OCI-LY7 (cell line): ENCODE data around the gene AFF2. TPM values are rescaled to one million over a fixed set of nuclear protein-coding genes. Genes with fewer than 3 reads are reported as not detected.

Experiments used
- BruUV-seq: library from RNA; stranded (reverse); fragments of 400-500 nt; replicated peaks from 2 replicates; lab custom pipeline; 2021; lab: Mats Ljungman, UMichigan
- CTCF ChIA-PET: fragments of 300-600 bp; sonication (Branson Sonifier 250); formaldehyde crosslinking; loops from one replicate; lab custom pipeline; 2022; ENCODE audit warnings: antibody characterized with exemption; ENCODE audit not compliant: unreplicated experiment; lab: Charles Lee
- POLR2A ChIA-PET: fragments of 300-600 bp; sonication (Branson Sonifier 250); formaldehyde crosslinking; loops from one replicate; lab custom pipeline; 2022; ENCODE audit warnings: antibody characterized with exemption; lab: Charles Lee
- DNase-seq: peaks from one replicate; pipeline ENCODE4 v3.0.0-alpha.2; 2015; ENCODE audit warnings: low spot score
- H2AFZ ChIP-seq: fragments of 200-600 bp; sonication (generic), shearing (Covaris generic); 2 replicates; pipeline ENCODE4 v1.6.1; 2014; ENCODE audit warnings: mild to moderate bottlenecking, antibody characterized with exemption, low read length, moderate library complexity
- H3K27ac ChIP-seq: fragments of 200-600 bp; sonication (generic); 2 replicates; pipeline ENCODE4 v1.5.1; 2014; ENCODE audit warnings: mixed run types, low read depth, mild to moderate bottlenecking, moderate library complexity, low read length, inconsistent platforms; ENCODE audit not compliant: poor library complexity, severe bottlenecking
- H3K36me3 ChIP-seq: fragments of 200-600 bp; sonication (generic); 2 replicates; pipeline ENCODE4 v1.6.1; 2014; ENCODE audit warnings: mild to moderate bottlenecking, antibody characterized with exemption, low read length, moderate library complexity, mixed read lengths; ENCODE audit not compliant: insufficient read depth
- H3K4me1 ChIP-seq: fragments of 200-600 bp; sonication (generic); 2 replicates; pipeline ENCODE4 v1.5.1; 2014; ENCODE audit warnings: mild to moderate bottlenecking, low read length; ENCODE audit not compliant: insufficient read depth, poor library complexity, severe bottlenecking
- H3K4me2 ChIP-seq: fragments of 200-600 bp; sonication (generic); 2 replicates; pipeline ENCODE4 v1.6.1; 2014; ENCODE audit warnings: mild to moderate bottlenecking, low read length
- H3K4me3 ChIP-seq: fragments of 200-600 bp; sonication (generic); 2 replicates; pipeline ENCODE4 v1.5.1; 2014; ENCODE audit warnings: mild to moderate bottlenecking, low read depth, low read length; ENCODE audit not compliant: poor library complexity, severe bottlenecking
- H3K79me2 ChIP-seq: fragments of 200-600 bp; sonication (generic); 2 replicates; pipeline ENCODE4 v1.6.1; 2016; ENCODE audit warnings: low read depth, mild to moderate bottlenecking, low read length, moderate library complexity, mixed read lengths; ENCODE audit not compliant: insufficient read depth
- H3K9me2 ChIP-seq: fragments of 200-600 bp; sonication (generic); 2 replicates; pipeline ENCODE4 v1.6.1; 2016; ENCODE audit warnings: mild to moderate bottlenecking, low read length, mixed read lengths; ENCODE audit not compliant: insufficient read depth
- H3K9me3 ChIP-seq: fragments of 200-600 bp; sonication (generic); 2 replicates; pipeline ENCODE4 v1.6.1; 2014; ENCODE audit warnings: mild to moderate bottlenecking, mixed run types, low read length, mixed read lengths
- H4K20me1 ChIP-seq: fragments of 200-600 bp; sonication (generic); 2 replicates; pipeline ENCODE4 v1.6.1; 2014; ENCODE audit warnings: mild to moderate bottlenecking, antibody characterized with exemption, low read length, moderate library complexity, mixed read lengths; ENCODE audit not compliant: insufficient read depth
- CTCF ChIP-seq: fragments of 200-600 bp; sonication (generic); conservative IDR thresholded peaks from 2 replicates; pipeline ENCODE4 v1.5.1; 2014; ENCODE audit warnings: mild to moderate bottlenecking, antibody characterized with exemption, low read length, moderate library complexity, mixed read lengths
- EZH2phosphoT487 ChIP-seq: fragments of 200-600 bp; sonication (generic); IDR thresholded peaks from 2 replicates; pipeline ENCODE4 v1.6.1; 2018; ENCODE audit warnings: low read depth, borderline replicate concordance, mild to moderate bottlenecking, mixed run types, antibody characterized with exemption, low read length, moderate library complexity, mixed read lengths
- intact Hi-C: fragments of 100-400 bp; cut with micrococcal nuclease; formaldehyde crosslinking; loops from one replicate; pipeline ENCODE4 v1.10.0; 2022; ENCODE audit not compliant: unreplicated experiment
- total RNA-seq, 2 experiments: library from RNA; depleted of rRNA in 1 of 2; stranded (reverse); fragments of >200 nt in 1 of 2; shearing (Covaris generic) in 1 of 2; gene quantifications; 2 replicates each; pipeline ENCODE4 v1.2.3, GENCODE V29; 2014 to 2022

AFF2 gene
- total RNA-seq, 2 experiments from 2014 or later = 102 to 106 TPM

GRCh38 chrX:148632444-148632843, 132.0 kb downstream of the AFF2 start:
- H3K27ac ChIP-seq = no peak overlapping the region
- no peaks in the 10 kb centered on the region for H3K9me3 ChIP-seq
- no peak overlapping the region for H3K4me2 ChIP-seq
- H2AFZ ChIP-seq = no peak overlapping the region
- H3K4me1 ChIP-seq = peaks cover 14% of the 10 kb centered on the region
- DNase-seq = no peak
- H3K9me2 ChIP-seq = no peaks in the 10 kb centered on the region
- intact Hi-C loops = no loop called here
- H3K36me3 ChIP-seq = peaks cover 7% of the 10 kb centered on the region; the same call in 1 of the 2 replicates
- ChIA-PET POLR2A (no interaction called here), CTCF (no interaction called here)
- no TSS peak for BruUV-seq
- H3K4me3 ChIP-seq = no peak overlapping the region
- H3K79me2 ChIP-seq = peaks cover 83% of the 10 kb centered on the region; the same call in 1 of the 2 replicates
- TF ChIP-seq CTCF (no peak), EZH2phosphoT487 (no peak)
- no peaks in the 10 kb centered on the region for H4K20me1 ChIP-seq

DNA sequence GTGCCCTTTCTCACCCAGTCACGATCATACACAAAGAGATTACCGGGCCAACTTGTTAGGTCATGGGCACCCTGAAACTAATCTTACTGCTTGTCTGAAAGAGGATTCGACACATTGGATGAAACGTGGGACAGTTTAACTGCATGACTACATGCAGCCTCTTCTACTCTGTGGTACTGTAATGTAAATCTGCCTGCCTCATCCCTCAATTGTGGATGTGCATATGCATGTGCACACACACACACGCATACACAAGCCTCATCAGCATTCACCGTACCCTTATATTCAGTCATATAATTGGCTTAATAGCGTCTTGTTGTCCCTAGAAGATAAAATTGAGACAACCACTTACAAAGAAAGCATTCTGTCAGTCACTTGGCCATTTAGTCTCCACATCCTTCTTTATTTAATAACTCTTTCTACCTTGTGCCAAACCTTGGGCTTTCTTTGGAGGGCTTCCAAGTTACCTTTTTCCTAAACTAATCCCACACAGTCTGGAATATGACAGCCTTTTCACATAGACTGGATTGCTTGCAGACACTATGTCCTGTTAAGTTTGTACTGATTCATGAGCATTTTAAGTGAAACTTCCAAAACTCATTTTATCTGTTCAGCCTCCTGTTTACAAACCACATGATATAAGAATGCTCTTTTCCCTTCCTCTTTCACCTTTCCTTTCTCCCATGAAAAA, 132.9 kb downstream of the AFF2 start:
- ChIA-PET POLR2A (no interaction called here), CTCF (no interaction called here)
- no peak for TF ChIP-seq EZH2phosphoT487
- H3K4me1 ChIP-seq = peaks cover 14% of the 10 kb centered on the region
- H3K79me2 ChIP-seq = peaks cover 83% of the 10 kb centered on the region; the same call in 1 of the 2 replicates
- no peak overlapping the region for H3K4me2 ChIP-seq
- no peaks in the 10 kb centered on the region for H4K20me1 ChIP-seq
- no peak for DNase-seq
- peaks cover 12% of the 10 kb centered on the region for H3K36me3 ChIP-seq
- H3K9me3 ChIP-seq = 0 out of 2 replicates have a peak, but pooled peaks cover 5% of the 10 kb centered on the region
- no peak overlapping the region for H3K4me3 ChIP-seq
- no peak overlapping the region for H2AFZ ChIP-seq
- intact Hi-C loops = no loop called here
- no peaks in the 10 kb centered on the region for H3K9me2 ChIP-seq
- no TSS peak for BruUV-seq
- no peak overlapping the region for H3K27ac ChIP-seq

DNA sequence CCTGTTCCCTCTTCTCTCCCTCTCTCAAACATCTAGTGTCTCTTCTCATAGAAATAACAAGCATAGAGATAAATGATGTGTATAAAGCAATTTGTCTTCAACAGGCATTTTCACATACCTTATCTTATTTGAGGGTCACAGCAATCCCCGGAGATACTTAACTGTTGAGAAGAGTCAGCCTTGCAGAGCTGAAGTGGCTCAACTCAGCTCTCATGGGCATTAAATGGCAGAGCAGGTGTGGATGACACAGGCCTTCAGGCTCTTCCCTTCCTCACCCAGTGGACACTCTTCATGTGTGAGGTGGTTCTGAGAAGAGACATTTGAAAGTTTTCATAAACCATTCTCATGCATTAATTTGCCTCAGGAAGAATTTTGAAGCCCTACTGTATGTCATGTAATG, 134.2 kb downstream of the AFF2 start:
- H3K79me2 ChIP-seq = peaks cover 81% of the 10 kb centered on the region; the same call in 1 of the 2 replicates
- TF ChIP-seq EZH2phosphoT487 = no peak
- no peak for TF ChIP-seq CTCF
- H3K27ac ChIP-seq = no peak overlapping the region
- no peaks in the 10 kb centered on the region for H3K9me2 ChIP-seq
- no peak overlapping the region for H3K4me3 ChIP-seq
- 0 out of 2 replicates have a peak, but pooled peaks cover 5% of the 10 kb centered on the region for H3K9me3 ChIP-seq
- BruUV-seq = no TSS peak
- intact Hi-C loops = no loop called here
- peaks cover 9% of the 10 kb centered on the region for H3K4me1 ChIP-seq
- H3K4me2 ChIP-seq = no peak overlapping the region
- ChIA-PET CTCF (no interaction called here), POLR2A (no interaction called here)
- no peak overlapping the region for H2AFZ ChIP-seq
- peaks cover 12% of the 10 kb centered on the region for H3K36me3 ChIP-seq
- H4K20me1 ChIP-seq = no peaks in the 10 kb centered on the region
- DNase-seq = no peak
